ENCODE measurements around the gene FOXK1. TPM values are rescaled to one million over a fixed set of nuclear protein-coding genes. Genes with fewer than 3 reads are reported as not detected.
"Not testable (repeated sequence)": the region's sequence is repeated elsewhere in the genome, so short reads cannot be mapped to it uniquely, and the experiment has no call there.

Gene FOXK1
- total and polyA plus RNA-seq, 12 donors: 3.6 to 30.6 (median 24.2) TPM

DNA sequence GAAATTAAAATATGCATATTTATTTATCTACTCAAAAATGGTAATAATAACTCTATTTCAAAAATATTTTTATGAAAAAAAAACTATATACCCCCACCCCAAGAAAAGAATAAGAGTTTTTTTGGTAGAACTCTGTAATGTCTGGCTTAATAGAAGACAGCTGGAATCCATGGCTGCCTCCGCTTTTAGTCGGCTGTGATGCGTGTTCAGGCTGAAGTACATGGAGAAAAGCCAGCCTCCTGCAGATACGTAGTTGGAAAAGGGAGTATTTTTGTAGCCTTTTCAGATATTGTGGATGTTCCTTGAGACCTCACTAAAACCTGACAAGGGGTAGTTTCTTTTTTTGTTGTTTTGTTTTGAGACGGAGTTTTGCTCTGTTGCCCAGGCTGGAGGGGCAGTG lies 10.0 kb downstream of the FOXK1 start:
- WGBS, 2 donors: 44 to 56% methylated on average over 5 of the region's 5 CpGs
- intact Hi-C loops (cut with DNase I): no loop called here
- peaks cover 10 to 89% (median 63%) of the 10 kb centered on the region in 9 donors for H3K4me1 ChIP-seq
- H3K27me3 ChIP-seq: no peaks in the 10 kb centered on the region
- peak overlapping the region in 8 of 10 donors; percentile 24 to 82 (median 50) for H3K27ac ChIP-seq
- no peaks in the 10 kb centered on the region for H3K36me3 ChIP-seq
- TF ChIP-seq, protein P1, sequence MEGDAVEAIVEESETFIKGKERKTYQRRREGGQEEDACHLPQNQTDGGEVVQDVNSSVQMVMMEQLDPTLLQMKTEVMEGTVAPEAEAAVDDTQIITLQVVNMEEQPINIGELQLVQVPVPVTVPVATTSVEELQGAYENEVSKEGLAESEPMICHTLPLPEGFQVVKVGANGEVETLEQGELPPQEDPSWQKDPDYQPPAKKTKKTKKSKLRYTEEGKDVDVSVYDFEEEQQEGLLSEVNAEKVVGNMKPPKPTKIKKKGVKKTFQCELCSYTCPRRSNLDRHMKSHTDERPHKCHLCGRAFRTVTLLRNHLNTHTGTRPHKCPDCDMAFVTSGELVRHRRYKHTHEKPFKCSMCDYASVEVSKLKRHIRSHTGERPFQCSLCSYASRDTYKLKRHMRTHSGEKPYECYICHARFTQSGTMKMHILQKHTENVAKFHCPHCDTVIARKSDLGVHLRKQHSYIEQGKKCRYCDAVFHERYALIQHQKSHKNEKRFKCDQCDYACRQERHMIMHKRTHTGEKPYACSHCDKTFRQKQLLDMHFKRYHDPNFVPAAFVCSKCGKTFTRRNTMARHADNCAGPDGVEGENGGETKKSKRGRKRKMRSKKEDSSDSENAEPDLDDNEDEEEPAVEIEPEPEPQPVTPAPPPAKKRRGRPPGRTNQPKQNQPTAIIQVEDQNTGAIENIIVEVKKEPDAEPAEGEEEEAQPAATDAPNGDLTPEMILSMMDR (IDR thresholded peaks at IDR 0.05): no peak
- H3K9me3 ChIP-seq: no peaks in the 10 kb centered on the region
- no peak overlapping the region for H3K4me3 ChIP-seq
- no peak for DNase-seq
- ATAC-seq: peak in 6 of 8 donors; percentile 31 to 56 (median 48)

DNA sequence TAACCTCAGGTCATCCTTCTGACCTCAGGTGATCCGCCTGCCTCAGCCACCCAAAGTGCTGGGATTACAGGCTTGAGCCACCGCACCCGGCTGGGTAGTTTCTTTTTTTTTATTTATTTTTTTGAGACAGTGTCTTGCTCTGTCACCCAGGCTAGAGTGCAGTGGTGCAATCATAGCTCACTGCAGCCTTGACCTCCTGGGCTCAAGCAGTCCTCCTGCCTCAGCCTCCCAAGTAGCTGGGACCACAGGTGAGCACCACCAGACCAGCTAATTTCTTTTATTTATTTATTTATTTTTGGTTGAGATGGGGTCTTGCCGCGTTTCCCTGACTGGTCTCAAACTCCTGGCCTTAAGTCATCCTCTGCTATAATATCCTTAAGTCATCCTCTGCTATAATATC lies 10.5 kb downstream of the FOXK1 start:
- H3K36me3 ChIP-seq; DNase-seq; H3K4me3 ChIP-seq; intact Hi-C loops (cut with DNase I); H3K27me3 ChIP-seq; H3K9me3 ChIP-seq; ATAC-seq: not testable (repeated sequence)
- WGBS, 2 donors: 90 to 95% methylated on average over 5 of the region's 5 CpGs
- Histone ChIP-seq H3K27ac (peak overlapping the region in 7 of 10 donors; percentile 26 to 82 (median 51)), H3K4me1 (peaks cover 10 to 85% (median 61%) of the 10 kb centered on the region in 9 donors)

DNA sequence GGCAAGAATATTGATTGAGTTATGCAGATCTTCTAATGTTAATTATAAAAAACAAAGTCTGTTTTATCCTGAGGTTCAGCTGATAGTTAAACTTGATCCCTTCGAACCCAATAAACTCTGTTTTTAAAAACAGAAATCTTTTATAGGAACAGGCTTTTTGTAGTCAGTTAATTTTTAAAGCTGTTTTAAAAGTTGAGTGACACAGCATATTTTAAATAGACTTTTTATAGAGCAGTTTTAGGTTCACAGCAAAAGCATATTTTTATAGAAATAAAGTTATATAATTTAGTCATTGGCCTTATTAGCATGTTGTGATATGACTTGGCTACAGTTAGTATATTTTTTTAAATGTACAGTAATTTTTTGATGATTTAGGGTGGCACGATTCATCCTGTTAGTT lies 11.1 kb downstream of the FOXK1 start:
- Histone ChIP-seq H3K36me3 (no peaks in the 10 kb centered on the region), H3K9me3 (no peaks in the 10 kb centered on the region), H3K27ac (peak overlapping the region in 4 of 10 donors; percentile 59 to 82 (median 80)), H3K4me3 (no peak overlapping the region), H3K27me3 (no peaks in the 10 kb centered on the region), H3K4me1 (peaks cover 10 to 80% (median 61%) of the 10 kb centered on the region in 9 donors)
- no peak for DNase-seq
- intact Hi-C loops (cut with DNase I): no loop called here
- no peak for ATAC-seq
- WGBS, 2 donors: 83 to 93% methylated on average over 2 of the region's 2 CpGs
- TF ChIP-seq, protein P1 (IDR thresholded peaks at IDR 0.05): no peak

DNA sequence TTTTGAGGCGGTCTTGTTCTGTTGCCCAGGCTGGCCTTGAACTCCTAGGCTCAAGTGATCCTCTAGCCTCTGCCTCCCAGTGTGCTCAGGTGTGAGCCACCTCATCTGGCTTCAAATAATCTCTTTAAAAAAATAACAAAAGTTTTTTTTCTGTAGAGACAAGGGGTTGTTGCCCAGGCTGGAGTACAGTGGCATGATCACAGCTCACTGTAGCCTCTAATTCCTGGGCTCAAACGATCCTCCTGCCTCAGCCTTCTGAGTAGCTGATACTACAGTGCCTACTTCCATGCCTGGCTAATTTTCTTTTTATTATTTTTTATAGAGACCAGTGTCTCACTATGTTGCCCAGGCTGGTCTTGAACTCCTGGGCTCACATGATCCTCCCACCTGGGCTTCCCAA lies 11.7 kb downstream of the FOXK1 start:
- TF ChIP-seq, protein P1 (IDR thresholded peaks at IDR 0.05): no peak
- no peak for ATAC-seq
- Histone ChIP-seq H3K36me3 (no peaks in the 10 kb centered on the region), H3K4me3 (no peak overlapping the region), H3K9me3 (no peaks in the 10 kb centered on the region), H3K27me3 (no peaks in the 10 kb centered on the region), H3K4me1 (peaks cover 10 to 81% (median 60%) of the 10 kb centered on the region in 9 donors), H3K27ac (peak overlapping the region in 5 of 10 donors; percentile 67 to 82 (median 80))
- intact Hi-C loops (cut with DNase I): no loop called here
- 94 to 95% methylated on average over 2 of the region's 2 CpGs for WGBS, 2 donors
- DNase-seq: no peak

DNA sequence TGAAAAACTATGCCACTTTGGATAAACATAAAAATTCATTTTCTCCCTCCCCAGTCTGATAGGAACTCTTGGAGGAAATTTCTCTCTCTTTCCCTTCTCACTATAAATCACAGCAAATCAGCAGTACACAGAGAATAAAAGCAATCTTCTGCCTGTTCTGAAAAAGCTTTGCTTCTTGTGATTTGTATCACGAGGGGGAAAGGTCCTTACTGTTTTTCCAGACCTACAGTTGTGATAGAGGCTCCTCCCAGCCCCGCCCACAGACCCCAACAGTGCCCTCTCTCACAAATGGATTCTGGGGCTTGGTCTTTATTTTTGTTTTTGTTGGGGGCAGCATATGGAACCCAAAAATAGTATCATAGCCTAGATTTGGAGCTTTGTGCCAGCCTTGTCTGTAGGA lies 12.2 kb downstream of the FOXK1 start:
- intact Hi-C loops (cut with DNase I): no loop called here
- Histone ChIP-seq H3K36me3 (no peaks in the 10 kb centered on the region), H3K27ac (peak overlapping the region; percentile 41 to 82 (median 73)), H3K4me1 (peaks cover 10 to 83% (median 54%) of the 10 kb centered on the region in 9 donors), H3K9me3 (no peaks in the 10 kb centered on the region), H3K27me3 (no peaks in the 10 kb centered on the region), H3K4me3 (no peak overlapping the region)
- DNase-seq (no peak), ATAC-seq (no peak)
- TF ChIP-seq, protein P1 (IDR thresholded peaks at IDR 0.05): no peak
- WGBS, 2 donors: 82 to 83% methylated on average over 2 of the region's 2 CpGs

All from heart right ventricle (tissue), 16 donors.